Vagina (tissue), 2 donors: ENCODE measurements around the gene PEX10.

Experiments
- CTCF ChIP-seq, 3 experiments: fragments of 450-650 bp in 2 of 3; fragments of 200-600 bp in 1 of 3; sonication (generic) in 1 of 3; IDR thresholded peaks; one replicate each; pipeline ENCODE4 v1.5.1; 2017 to 2019; ENCODE audit warnings: antibody characterized with exemption in 3 of 3, mild to moderate bottlenecking in 2 of 3, moderate library complexity in 2 of 3
- POLR2AphosphoS5 ChIP-seq, 2 donors: sonication (generic); formaldehyde crosslinking; IDR thresholded peaks; one replicate each; pipeline ENCODE4 v1.9.0; 2017; ENCODE audit warnings: antibody characterized with exemption in 2 of 2, mild to moderate bottlenecking in 2 of 2, low read depth in 1 of 2; ENCODE audit not compliant: insufficient read depth in 1 of 2

GRCh38 chr1:2356911-2357845 lies 55.2 kb downstream of the PEX10 start:
- no peak for TF ChIP-seq CTCF (IDR thresholded peaks at IDR 0.05)
- TF ChIP-seq POLR2AphosphoS5 (IDR thresholded peaks at IDR 0.05; ENCODE audit: insufficient read depth in 1 of 2, low read depth in 1 of 2) = no peak
